Breast epithelium (tissue), 4 donors: Measurements from ENCODE around the gene ZNF274. TPM values are rescaled to one million over a fixed set of nuclear protein-coding genes. Genes with fewer than 3 reads are reported as not detected.

ENCODE experiments used
- DNase-seq, 2 donors: peaks; one replicate each; pipeline ENCODE4 v3.0.0-alpha.2; 2019; ENCODE audit warnings: low spot score in 2 of 2
- H3K27ac ChIP-seq, 2 donors: fragments of 200-600 bp; sonication (generic) in 1 of 2; one replicate each; pipeline ENCODE4 v1.5.1; 2016 to 2019; ENCODE audit warnings: mild to moderate bottlenecking in 1 of 2
- H3K27me3 ChIP-seq, 2 donors: fragments of 200-600 bp; sonication (generic) in 1 of 2; one replicate each; pipeline versions ENCODE4 v1.5.1 to v1.6.0; 2017 to 2019; ENCODE audit warnings: control low read depth in 1 of 2, mild to moderate bottlenecking in 1 of 2
- H3K36me3 ChIP-seq: fragments of 200-600 bp; one replicate; pipeline ENCODE4 v1.5.1; 2019
- H3K4me1 ChIP-seq, 2 donors: fragments of 200-600 bp; sonication (generic); one replicate each; pipeline ENCODE4 v1.5.1; 2016 to 2019; ENCODE audit warnings: control low read depth in 1 of 2
- H3K4me3 ChIP-seq, 3 donors: fragments of 200-600 bp; sonication (generic); 1 replicate in 2 of 3; 2 replicates in 1 of 3; pipeline ENCODE4 v1.5.1; 2016 to 2019; ENCODE audit warnings: mild to moderate bottlenecking in 3 of 3, moderate library complexity in 2 of 3
- H3K9me3 ChIP-seq, 2 donors: fragments of 200-600 bp; sonication (generic) in 1 of 2; one replicate each; pipeline ENCODE4 v1.5.1; 2016 to 2019; ENCODE audit warnings: control low read depth in 1 of 2
- POLR2A ChIP-seq: fragments of 450-650 bp; IDR thresholded peaks from one replicate; pipeline ENCODE4 v1.6.1; 2016; ENCODE audit warnings: antibody characterized with exemption, mild to moderate bottlenecking, moderate library complexity
- POLR2AphosphoS5 ChIP-seq, 3 donors: sonication (generic); formaldehyde crosslinking; IDR thresholded peaks; one replicate each; pipeline ENCODE4 v1.6.1; 2017; ENCODE audit warnings: antibody characterized with exemption in 3 of 3
- intact Hi-C: fragments of 100-400 bp; cut with DNase I; formaldehyde crosslinking; loops from one replicate; pipeline ENCODE4 v1.15.1; 2023; ENCODE audit warnings: low total_unique reads
- total RNA-seq, 3 donors: library from RNA; depleted of rRNA; stranded (reverse); fragments of >200 nt; gene quantifications; one replicate each; pipeline ENCODE4 v1.1.0, GENCODE V29; 2016
- TF ChIP-seq, protein P1 (sequence below), 3 donors: fragments of 450-650 bp; IDR thresholded peaks; one replicate each; pipeline ENCODE4 v1.5.1; 2016 to 2017; ENCODE audit warnings: antibody characterized with exemption in 3 of 3, mild to moderate bottlenecking in 3 of 3, moderate library complexity in 3 of 3

Gene ZNF274
- total RNA-seq, 3 donors from 2014 or later = 21.9 to 46.5 (median 39.0) TPM

DNA sequence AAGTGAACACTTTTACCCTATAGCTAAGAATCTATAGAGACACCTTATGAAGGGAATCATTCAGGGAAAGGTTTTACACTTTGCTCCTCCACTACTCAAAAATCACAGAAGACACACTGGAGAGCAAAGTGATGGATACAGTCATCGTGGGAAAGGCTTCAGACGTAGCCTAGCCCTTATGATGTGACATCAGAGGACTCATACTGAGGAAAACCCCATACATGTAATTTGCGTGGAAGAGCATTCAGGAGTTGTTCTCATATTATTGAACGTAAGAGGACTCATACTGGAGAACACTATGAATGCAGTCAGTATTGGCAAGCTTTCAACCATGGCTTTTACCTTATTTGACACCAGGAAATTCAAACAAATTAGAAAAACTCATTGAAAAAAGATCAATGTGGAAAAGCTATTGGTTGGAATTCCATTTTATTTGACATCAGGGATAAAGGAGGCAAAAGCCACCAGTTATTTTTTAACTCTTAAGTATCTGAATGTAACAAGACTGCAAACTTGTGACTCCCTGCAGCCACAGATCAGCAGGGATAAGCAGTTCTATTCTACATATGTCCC is 16.1 kb upstream of the ZNF274 start:
- TF ChIP-seq POLR2AphosphoS5 (IDR thresholded peaks at IDR 0.05) = no peak
- no peak for TF ChIP-seq POLR2A
- TF ChIP-seq, protein P1, sequence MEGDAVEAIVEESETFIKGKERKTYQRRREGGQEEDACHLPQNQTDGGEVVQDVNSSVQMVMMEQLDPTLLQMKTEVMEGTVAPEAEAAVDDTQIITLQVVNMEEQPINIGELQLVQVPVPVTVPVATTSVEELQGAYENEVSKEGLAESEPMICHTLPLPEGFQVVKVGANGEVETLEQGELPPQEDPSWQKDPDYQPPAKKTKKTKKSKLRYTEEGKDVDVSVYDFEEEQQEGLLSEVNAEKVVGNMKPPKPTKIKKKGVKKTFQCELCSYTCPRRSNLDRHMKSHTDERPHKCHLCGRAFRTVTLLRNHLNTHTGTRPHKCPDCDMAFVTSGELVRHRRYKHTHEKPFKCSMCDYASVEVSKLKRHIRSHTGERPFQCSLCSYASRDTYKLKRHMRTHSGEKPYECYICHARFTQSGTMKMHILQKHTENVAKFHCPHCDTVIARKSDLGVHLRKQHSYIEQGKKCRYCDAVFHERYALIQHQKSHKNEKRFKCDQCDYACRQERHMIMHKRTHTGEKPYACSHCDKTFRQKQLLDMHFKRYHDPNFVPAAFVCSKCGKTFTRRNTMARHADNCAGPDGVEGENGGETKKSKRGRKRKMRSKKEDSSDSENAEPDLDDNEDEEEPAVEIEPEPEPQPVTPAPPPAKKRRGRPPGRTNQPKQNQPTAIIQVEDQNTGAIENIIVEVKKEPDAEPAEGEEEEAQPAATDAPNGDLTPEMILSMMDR (IDR thresholded peaks at IDR 0.05) = no peak
- H3K4me1 ChIP-seq = no peaks in the 10 kb centered on the region
- intact Hi-C loops = no loop called here

DNA sequence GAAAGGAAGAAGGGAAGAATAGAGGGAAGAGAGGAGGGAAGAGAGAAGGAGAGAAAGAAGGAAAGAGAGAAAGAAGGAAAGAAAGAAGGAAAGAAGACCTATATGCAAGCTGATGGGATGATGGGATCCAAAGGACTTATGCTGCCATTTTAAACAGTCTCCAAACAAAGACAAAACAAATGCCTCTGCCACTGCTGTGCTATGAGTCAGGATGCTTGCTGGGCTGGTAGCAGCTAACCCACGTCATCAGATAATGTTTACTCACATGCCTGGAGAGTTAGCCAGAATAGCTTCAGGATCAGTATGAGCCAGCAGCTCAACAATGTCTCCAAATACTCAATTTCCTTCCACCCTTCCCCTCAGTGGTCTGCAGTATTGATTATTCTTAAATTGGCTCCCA is 12.0 kb upstream of the ZNF274 start:
- H3K9me3 ChIP-seq = peaks cover 91 to 99% of the 10 kb centered on the region in 2 donors

More for the DNA sequence above, 16.1 kb upstream of the ZNF274 start:
- peaks cover 90 to 100% of the 10 kb centered on the region in 2 donors for H3K9me3 ChIP-seq
- H3K27me3 ChIP-seq = no peaks in the 10 kb centered on the region
- H3K27ac ChIP-seq = no peak overlapping the region
- no peak for DNase-seq
- H3K36me3 ChIP-seq = no peaks in the 10 kb centered on the region
- H3K4me3 ChIP-seq = no peak overlapping the region

DNA sequence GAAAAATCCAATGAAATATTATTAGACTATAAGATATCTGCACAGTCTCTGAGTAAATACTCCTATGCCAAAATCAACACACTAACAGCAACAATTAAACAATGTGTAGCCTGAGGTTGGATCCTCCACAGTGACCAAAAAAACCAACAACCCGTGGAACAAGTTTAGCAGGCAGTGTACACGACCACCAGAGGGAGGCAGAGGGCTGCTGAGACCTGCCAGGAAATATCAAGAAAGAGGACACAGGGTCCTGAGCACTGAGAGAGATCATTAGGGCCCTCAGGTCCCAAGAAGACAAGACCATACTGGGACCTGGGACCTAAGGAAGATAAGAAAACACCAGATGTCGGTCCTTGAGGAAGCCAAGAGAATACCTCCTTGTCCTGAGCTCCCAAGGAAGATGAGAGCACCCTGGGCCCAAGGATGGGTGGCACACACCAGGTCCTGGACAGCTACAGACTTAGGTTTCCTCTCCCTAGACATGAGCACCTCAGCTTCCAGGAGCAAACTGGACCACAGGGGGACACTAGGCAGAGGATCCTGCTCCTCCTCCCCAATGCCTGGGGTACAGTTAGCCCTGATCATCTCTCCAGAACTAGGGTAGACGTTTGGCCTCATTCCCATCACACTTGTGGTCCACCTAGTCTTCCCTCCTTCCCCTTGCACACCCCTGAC is 822 bp upstream of the ZNF274 start:
- Histone ChIP-seq H3K27ac (peak overlapping the region; percentile 99), H3K9me3 (peaks cover 92 to 95% of the 10 kb centered on the region in 2 donors), H3K4me1 (no peaks in the 10 kb centered on the region), H3K4me3 (peak overlapping the region; percentile 78 to 93 (median 82)), H3K27me3 (no peaks in the 10 kb centered on the region), H3K36me3 (peaks cover 14% of the 10 kb centered on the region)
- intact Hi-C loops = no loop called here
- DNase-seq = peak; percentile 28 to 72
- TF ChIP-seq POLR2A (no peak), POLR2AphosphoS5 (IDR thresholded peaks at IDR 0.05) (no peak)
- TF ChIP-seq, protein P1 (IDR thresholded peaks at IDR 0.05) = peak in 2 of 3 donors; percentile 34 to 52

More for the DNA sequence above, 12.0 kb upstream of the ZNF274 start:
- Histone ChIP-seq H3K27ac (no peak overlapping the region), H3K27me3 (no peaks in the 10 kb centered on the region), H3K4me3 (no peak overlapping the region), H3K4me1 (no peaks in the 10 kb centered on the region), H3K36me3 (no peaks in the 10 kb centered on the region)
- no peak for DNase-seq
- TF ChIP-seq POLR2A (no peak), POLR2AphosphoS5 (IDR thresholded peaks at IDR 0.05) (no peak)
- TF ChIP-seq, protein P1 (IDR thresholded peaks at IDR 0.05) = no peak
- intact Hi-C loops = no loop called here

DNA sequence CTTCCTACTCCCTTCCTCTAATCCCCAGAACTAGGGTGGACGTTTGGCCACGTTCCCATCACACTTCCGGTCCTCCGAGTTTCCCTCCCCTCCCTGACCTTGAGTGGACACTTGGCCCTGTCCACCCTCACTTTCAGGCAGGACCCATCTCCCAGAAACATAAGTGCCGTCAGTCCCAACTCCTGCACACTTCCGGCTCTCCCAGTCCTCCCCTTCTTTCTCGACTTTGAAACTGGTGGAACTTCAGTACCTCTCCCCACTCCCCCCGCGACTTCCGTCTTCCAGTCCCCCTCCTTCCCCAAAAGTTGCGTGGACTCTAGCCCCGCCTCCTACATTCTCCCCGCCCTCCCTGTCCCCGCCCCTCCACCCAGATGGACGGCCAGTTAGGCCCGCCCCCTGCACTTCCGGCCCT is 278 bp upstream of the ZNF274 start:
- DNase-seq = no peak
- Histone ChIP-seq H3K36me3 (peaks cover 19% of the 10 kb centered on the region), H3K27me3 (no peaks in the 10 kb centered on the region), H3K4me1 (no peaks in the 10 kb centered on the region), H3K9me3 (peaks cover 93 to 95% of the 10 kb centered on the region in 2 donors), H3K4me3 (peak overlapping the region; percentile 78 to 93 (median 82)), H3K27ac (peak overlapping the region; percentile 99)
- intact Hi-C loops = no loop called here
- no peak for TF ChIP-seq POLR2AphosphoS5 (IDR thresholded peaks at IDR 0.05)
- no peak for TF ChIP-seq POLR2A
- TF ChIP-seq, protein P1 (IDR thresholded peaks at IDR 0.05) = no peak

DNA sequence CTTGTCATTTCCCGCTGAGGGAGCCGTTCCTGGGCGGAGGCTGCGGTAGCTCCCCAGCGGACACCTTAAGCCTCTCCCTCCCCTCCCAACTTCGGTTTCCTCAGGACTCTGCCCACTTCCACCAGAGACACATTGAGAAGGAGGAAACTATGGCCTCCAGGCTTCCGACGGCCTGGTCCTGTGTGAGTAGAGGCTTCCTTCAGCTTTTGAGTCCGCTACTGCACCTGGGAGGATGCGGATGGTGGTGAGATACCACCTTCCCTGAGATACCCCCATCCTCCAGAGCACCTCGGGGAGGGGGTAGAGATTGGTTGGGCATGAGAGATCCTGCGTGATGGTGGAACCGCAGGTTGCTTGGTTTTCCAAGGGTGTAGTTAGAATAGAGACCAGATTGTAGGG is 955 bp downstream of the ZNF274 start:
- H3K27me3 ChIP-seq = no peaks in the 10 kb centered on the region
- H3K4me1 ChIP-seq = no peaks in the 10 kb centered on the region
- peaks cover 21% of the 10 kb centered on the region for H3K36me3 ChIP-seq
- intact Hi-C loops = no loop called here
- H3K27ac ChIP-seq = peak overlapping the region; percentile 99
- H3K4me3 ChIP-seq = peak overlapping the region; percentile 78 to 93 (median 82)
- no peak for TF ChIP-seq POLR2A
- TF ChIP-seq POLR2AphosphoS5 (IDR thresholded peaks at IDR 0.05) = no peak
- H3K9me3 ChIP-seq = peaks cover 92 to 95% of the 10 kb centered on the region in 2 donors
- DNase-seq = no peak
